Measurements from ENCODE around the gene SPINDOC.
A peak's percentile ranks its signal among the peaks of the same experiment; 100 is the strongest.

SPINDOC gene, protein sequence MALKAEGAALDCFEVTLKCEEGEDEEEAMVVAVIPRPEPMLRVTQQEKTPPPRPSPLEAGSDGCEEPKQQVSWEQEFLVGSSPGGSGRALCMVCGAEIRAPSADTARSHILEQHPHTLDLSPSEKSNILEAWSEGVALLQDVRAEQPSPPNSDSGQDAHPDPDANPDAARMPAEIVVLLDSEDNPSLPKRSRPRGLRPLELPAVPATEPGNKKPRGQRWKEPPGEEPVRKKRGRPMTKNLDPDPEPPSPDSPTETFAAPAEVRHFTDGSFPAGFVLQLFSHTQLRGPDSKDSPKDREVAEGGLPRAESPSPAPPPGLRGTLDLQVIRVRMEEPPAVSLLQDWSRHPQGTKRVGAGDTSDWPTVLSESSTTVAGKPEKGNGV

DNA sequence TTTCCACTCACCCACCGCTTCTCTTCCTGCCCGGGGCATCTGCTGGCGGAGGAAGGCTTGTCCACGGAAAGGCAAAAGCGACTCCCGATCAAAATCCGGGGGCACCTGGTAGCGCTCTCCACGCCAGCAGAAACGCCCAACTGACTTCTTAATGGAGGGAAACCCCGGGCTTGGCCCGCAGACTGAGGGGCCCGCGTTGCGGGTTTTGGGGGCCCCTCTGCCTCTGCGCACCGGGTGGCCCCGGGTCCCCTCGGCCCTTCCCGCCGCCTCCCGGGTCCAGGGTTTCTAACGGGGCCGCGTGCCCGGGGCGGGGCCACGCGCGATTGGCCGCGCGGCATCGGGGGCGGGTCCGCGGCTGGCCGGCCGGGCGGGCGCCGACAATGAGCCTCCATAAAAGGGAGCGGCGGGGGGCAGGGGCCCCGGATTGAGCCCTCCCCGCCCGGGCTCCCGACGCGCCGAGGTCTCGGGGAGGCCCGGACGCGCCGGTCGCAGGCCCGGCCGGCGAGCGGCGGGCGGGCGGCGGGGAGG, at the start of gene SPINDOC:
TSS of gene SPINDOC (plus strand) at position 422 of the 528 bp plus-strand sequence. CDS start 231 bp downstream, outside the sequence.
- DNase-seq (ENCODE audit: insufficient read length, low spot score) = peak; percentile 91
- TF ChIP-seq, protein P1, sequence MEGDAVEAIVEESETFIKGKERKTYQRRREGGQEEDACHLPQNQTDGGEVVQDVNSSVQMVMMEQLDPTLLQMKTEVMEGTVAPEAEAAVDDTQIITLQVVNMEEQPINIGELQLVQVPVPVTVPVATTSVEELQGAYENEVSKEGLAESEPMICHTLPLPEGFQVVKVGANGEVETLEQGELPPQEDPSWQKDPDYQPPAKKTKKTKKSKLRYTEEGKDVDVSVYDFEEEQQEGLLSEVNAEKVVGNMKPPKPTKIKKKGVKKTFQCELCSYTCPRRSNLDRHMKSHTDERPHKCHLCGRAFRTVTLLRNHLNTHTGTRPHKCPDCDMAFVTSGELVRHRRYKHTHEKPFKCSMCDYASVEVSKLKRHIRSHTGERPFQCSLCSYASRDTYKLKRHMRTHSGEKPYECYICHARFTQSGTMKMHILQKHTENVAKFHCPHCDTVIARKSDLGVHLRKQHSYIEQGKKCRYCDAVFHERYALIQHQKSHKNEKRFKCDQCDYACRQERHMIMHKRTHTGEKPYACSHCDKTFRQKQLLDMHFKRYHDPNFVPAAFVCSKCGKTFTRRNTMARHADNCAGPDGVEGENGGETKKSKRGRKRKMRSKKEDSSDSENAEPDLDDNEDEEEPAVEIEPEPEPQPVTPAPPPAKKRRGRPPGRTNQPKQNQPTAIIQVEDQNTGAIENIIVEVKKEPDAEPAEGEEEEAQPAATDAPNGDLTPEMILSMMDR (IDR thresholded peaks at IDR 0.05; ENCODE audit: insufficient read depth, missing control alignments) = no peak
- no peak for FAIRE-seq

DNA sequence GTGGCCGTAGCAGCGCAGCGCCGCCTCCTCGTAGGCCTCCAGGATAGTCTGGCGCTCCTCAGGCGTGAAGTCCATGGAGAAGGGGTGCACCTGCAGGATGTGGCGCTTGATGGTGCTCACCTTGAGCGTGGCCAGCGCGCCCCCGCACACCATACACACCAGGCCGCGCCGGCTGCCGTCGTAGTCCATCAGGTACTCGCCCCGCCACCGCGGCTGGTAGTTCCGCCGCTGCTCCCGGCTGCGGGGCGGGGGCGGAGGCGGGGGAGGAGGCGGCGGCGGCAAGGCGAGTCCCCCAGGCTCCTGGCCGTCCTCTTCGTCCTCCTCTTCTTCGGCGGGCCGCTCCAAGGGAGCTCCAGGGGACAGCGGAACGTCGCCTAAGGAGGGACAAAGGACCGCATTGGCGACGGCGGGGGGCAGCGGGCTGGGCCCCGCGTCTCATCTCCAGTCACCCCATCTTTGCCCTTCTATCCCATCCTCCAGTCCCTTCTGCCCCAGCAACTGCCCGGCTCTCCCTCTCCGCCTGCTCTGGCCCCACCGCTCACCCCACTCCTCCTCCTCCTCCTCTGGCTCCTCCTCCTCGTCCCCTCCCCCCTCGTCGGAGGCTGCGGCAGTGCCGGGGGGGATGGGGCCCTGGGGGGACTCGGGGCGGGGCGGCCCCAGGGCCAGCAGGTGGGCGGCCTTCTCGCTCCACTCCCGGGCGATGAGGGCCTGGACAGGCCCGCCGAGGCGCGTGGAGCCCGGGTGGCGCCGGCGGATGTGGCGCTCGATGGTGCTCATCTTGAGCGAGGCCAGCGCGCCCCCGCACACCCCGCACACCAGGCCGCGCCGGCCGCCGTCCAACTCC, 49.5 kb upstream of the SPINDOC start:
- DNase-seq (ENCODE audit: insufficient read length, low spot score) = no peak
- FAIRE-seq = no peak
- TF ChIP-seq, protein P1 (IDR thresholded peaks at IDR 0.05; ENCODE audit: insufficient read depth, missing control alignments) = no peak

DNA sequence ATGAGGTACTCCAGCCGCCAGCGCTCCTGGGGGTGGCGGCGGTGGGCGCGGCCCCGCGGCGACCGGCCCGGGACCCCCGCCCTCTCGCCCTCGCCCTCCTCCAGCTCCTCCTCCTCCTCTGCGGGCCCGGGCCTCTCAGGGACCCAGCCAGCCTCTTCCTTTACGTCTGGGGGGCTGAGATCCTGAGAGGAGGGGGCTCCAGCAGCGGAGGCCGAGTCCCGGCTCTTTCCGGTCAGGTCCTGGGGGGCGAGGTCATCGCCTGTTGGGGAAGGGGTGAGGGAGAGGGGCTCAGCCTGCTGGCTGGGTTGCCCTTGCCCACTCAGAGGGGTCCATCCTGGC, 48.9 kb upstream of the SPINDOC start:
- TF ChIP-seq, protein P1 (IDR thresholded peaks at IDR 0.05; ENCODE audit: insufficient read depth, missing control alignments) = no peak
- no peak for FAIRE-seq
- DNase-seq (ENCODE audit: insufficient read length, low spot score) = no peak

DNA sequence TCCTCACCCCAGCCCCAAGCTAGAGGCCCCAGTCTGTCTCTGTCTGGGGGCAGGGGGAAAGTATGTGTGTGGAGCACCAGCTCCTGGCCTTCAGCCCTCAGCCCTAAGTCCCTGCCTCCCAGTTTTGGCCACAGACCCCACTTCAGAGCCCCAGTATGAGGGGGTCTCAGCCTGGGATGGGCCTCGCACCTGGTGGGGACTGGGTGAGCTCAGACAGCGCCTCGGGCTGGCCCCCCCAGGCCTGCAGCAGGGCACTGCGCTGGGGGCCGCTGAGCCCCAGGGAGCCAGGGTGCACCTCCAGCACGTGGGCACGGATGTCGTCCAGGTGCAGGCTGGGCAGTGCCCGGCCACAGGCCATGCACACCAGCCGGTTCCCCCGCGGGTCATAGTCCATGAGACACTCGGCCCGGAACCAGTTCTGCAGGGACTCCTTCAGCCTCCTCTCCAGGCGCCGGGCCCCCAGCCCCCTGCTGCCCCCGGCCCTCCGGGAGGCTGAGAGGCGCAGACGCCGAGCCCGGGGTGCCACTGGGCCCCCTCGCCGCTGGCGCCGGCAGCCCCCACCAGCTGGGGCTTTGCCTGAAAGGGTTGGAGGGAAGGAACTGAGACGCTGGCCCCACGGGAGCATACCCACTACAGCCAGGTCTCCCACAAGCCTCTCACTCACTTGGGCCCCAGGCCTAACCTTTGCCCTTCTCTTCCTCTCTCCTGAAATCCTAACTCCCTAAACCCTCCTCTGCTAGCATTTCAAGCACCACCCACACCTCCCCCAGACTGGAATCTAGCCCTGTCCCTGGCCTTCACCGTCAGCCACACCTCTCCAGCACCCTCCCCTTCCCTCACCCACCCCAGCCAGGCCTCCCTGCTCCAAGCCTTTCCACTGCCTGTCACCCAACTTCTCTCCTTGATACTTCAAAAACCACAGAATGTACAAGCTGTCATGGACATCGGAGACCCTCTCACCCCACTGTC, 48.3 kb upstream of the SPINDOC start:
- no peak for DNase-seq (ENCODE audit: insufficient read length, low spot score)

DNA sequence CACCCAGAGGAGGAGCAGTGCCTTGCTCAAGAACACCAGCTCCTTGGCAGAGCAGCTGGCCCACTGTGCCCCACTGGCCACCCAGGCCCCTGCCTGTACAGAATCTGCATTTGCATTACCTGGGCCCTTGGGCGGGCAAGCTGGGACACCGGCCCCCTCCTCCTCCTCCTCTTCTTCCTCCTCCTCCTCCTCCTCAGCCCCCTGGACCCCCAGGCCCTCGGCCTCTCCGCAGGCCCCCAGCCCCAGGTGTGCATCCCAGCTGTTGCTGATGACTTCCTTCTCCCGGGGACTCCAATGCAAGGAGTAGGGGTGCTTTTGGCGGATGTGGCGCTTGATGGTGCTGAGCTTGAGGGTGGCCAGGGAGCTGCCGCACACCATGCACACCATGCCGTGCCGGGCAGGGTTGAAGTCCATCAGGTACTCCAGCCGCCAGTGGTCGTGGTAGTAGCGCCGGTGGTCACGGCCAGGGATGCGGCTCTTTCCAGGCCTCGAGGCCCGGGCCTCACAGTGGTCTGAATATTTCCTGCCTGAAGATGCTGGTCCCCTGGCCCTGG, 47.5 kb upstream of the SPINDOC start:
- TF ChIP-seq, protein P1 (IDR thresholded peaks at IDR 0.05; ENCODE audit: insufficient read depth, missing control alignments) = no peak
- FAIRE-seq = no peak

More for the DNA sequence above, 48.3 kb upstream of the SPINDOC start:
- TF ChIP-seq, protein P1 (IDR thresholded peaks at IDR 0.05; ENCODE audit: insufficient read depth, missing control alignments) = no peak
- FAIRE-seq = no peak

DNA sequence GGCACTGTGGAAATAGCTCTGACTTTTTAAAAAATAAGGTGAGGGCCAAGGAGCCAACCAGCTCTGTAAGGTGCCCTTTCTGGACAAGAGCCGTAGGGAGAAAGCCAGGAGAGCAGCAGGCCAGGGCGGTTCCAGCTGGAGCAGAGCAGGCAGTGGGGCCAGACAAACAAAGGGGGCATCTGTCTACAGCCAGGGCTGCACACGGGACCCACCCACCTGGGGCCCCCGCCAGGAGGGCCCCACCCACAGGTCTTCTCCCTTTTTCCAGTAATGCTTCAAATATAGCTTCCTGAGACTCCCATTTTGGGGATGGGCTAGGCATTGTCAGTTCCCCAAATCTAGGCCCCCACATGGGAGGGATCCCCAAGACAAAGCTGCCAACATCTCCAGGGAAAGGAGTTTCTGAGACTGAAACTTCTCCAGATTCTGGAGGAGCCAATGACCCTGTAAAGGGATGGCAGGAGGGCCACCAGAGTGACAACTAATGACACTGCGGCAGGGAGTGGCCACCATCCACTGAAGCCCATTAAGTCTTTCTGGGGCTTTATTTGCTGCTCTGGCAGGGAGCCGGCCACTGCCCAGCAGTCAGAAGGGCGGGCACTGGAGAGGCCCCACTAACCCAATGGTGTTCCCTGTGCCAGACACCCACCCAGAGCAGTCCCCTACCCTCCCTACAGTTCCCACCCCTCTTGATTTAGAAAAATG, 46.6 kb upstream of the SPINDOC start:
- FAIRE-seq (no peak), DNase-seq (ENCODE audit: insufficient read length, low spot score) (no peak)
- TF ChIP-seq, protein P1 (IDR thresholded peaks at IDR 0.05; ENCODE audit: insufficient read depth, missing control alignments) = no peak

More for the DNA sequence above, 47.5 kb upstream of the SPINDOC start:
- no peak for DNase-seq (ENCODE audit: insufficient read length, low spot score)
